Epithelial cell of esophagus (primary cell): ENCODE results near the gene SLC8A1.

Experiments used
- DNase-seq: peaks from one replicate; pipeline ENCODE4 v3.0.0; 2010; ENCODE audit warnings: low read depth
- H3K4me3 ChIP-seq: 2 replicates; pipeline ENCODE4 v1.5.1; 2011; ENCODE audit warnings: mild to moderate bottlenecking, low read length, control low read depth
- CTCF ChIP-seq: IDR thresholded peaks from 2 replicates; pipeline ENCODE4 v1.5.1; 2011; ENCODE audit warnings: low read depth, mild to moderate bottlenecking, low read length, control low read depth, inconsistent platforms; ENCODE audit not compliant: insufficient read depth; ENCODE audit errors: missing control alignments

Gene SLC8A1

GRCh38 chr2:40315683-40316082 lies 136.2 kb downstream of the SLC8A1 start:
- TF ChIP-seq CTCF = no peak
- no peak overlapping the region for H3K4me3 ChIP-seq
- peak; percentile 77 for DNase-seq

- TF ChIP-seq CTCF = no peak
- no peak overlapping the region for H3K4me3 ChIP-seq
- DNase-seq = no peak
These were observed 140.9 kb downstream of the SLC8A1 start for GRCh38 chr2:40311026-40311425.

- no peak for DNase-seq
- no peak overlapping the region for H3K4me3 ChIP-seq
- TF ChIP-seq CTCF = no peak
These were observed 141.6 kb downstream of the SLC8A1 start for GRCh38 chr2:40310303-40310702.

- H3K4me3 ChIP-seq = no peak overlapping the region
- no peak for DNase-seq
- no peak for TF ChIP-seq CTCF
These were observed 147.6 kb downstream of the SLC8A1 start for GRCh38 chr2:40304340-40304739.

- H3K4me3 ChIP-seq = no peak overlapping the region
- TF ChIP-seq CTCF = no peak
- no peak for DNase-seq
These were observed 148.1 kb downstream of the SLC8A1 start for GRCh38 chr2:40303746-40304145.

- no peak for TF ChIP-seq CTCF
- no peak for DNase-seq
- no peak overlapping the region for H3K4me3 ChIP-seq
These were observed 149.1 kb downstream of the SLC8A1 start for GRCh38 chr2:40302751-40303325.

- H3K4me3 ChIP-seq = no peak overlapping the region
- no peak for TF ChIP-seq CTCF
- DNase-seq = no peak
These were observed 151.5 kb downstream of the SLC8A1 start for GRCh38 chr2:40300391-40300790.
